A673 (cell line): ENCODE measurements around the gene RIN1. TPM values are rescaled to one million over a fixed set of nuclear protein-coding genes. Genes with fewer than 3 reads are reported as not detected.
"Not testable (repeated sequence)": the region's sequence is repeated elsewhere in the genome, so short reads cannot be mapped to it uniquely, and the experiment has no call there.

Experiments used
- BruUV-seq: library from RNA; stranded (reverse); fragments of 400-500 nt; replicated peaks from 2 replicates; lab custom pipeline; 2021; lab: Mats Ljungman, UMichigan
- CTCF ChIA-PET: fragments of 300-600 bp; sonication (Branson Sonifier 250); formaldehyde crosslinking; loops from one replicate; lab custom pipeline; 2022; ENCODE audit warnings: antibody characterized with exemption; lab: Charles Lee
- POLR2A ChIA-PET: fragments of 300-600 bp; sonication (Branson Sonifier 250); formaldehyde crosslinking; loops from one replicate; lab custom pipeline; 2022; ENCODE audit warnings: antibody characterized with exemption; ENCODE audit not compliant: low non-redundant PET; lab: Charles Lee
- DNase-seq: peaks from one replicate; pipeline ENCODE4 v3.0.0-alpha.2; 2015; ENCODE audit warnings: low spot score
- H3K27ac ChIP-seq: fragments of 200-600 bp; sonication (generic); 2 replicates; pipeline ENCODE4 v1.5.1; 2016; ENCODE audit warnings: mixed run types, low read depth, mild to moderate bottlenecking, mixed read lengths, antibody characterized with exemption, low read length; ENCODE audit not compliant: poor library complexity, severe bottlenecking
- H3K27me3 ChIP-seq: fragments of 200-600 bp; sonication (generic); replicated peaks from 2 replicates; pipeline ENCODE4 v1.6.1; 2017; ENCODE audit warnings: mixed run types, low read depth, mild to moderate bottlenecking, mixed read lengths, antibody characterized with exemption, low read length; ENCODE audit not compliant: insufficient read depth, poor library complexity
- H3K36me3 ChIP-seq: fragments of 200-600 bp; sonication (generic); 2 replicates; pipeline ENCODE4 v1.6.1; 2016; ENCODE audit warnings: mixed run types, mild to moderate bottlenecking, mixed read lengths, antibody characterized with exemption, low read length; ENCODE audit not compliant: insufficient read depth, poor library complexity, severe bottlenecking
- H3K4me1 ChIP-seq: fragments of 200-600 bp; sonication (generic); 2 replicates; pipeline ENCODE4 v1.6.1; 2017; ENCODE audit warnings: mixed run types, mild to moderate bottlenecking, mixed read lengths, antibody characterized with exemption, low read length; ENCODE audit not compliant: insufficient read depth, poor library complexity, severe bottlenecking
- H3K4me3 ChIP-seq: fragments of 200-600 bp; sonication (generic); 2 replicates; pipeline ENCODE4 v1.5.1; 2016; ENCODE audit warnings: low read depth, mixed run types, mild to moderate bottlenecking, mixed read lengths, low read length; ENCODE audit not compliant: poor library complexity, severe bottlenecking
- H3K9me3 ChIP-seq: fragments of 200-600 bp; sonication (generic); 2 replicates; pipeline ENCODE4 v1.6.1; 2016; ENCODE audit warnings: mixed run types, low read depth, mild to moderate bottlenecking, mixed read lengths, antibody characterized with exemption, low read length; ENCODE audit not compliant: poor library complexity, severe bottlenecking
- EZH2 ChIP-seq: fragments of 200-600 bp; sonication (generic); IDR thresholded peaks from 2 replicates; pipeline ENCODE4 v1.6.1; 2017; ENCODE audit warnings: borderline replicate concordance, low read depth, mild to moderate bottlenecking, mixed read lengths, antibody characterized with exemption, low read length; ENCODE audit not compliant: poor library complexity, severe bottlenecking
- intact Hi-C: fragments of 100-400 bp; cut with micrococcal nuclease; formaldehyde crosslinking; loops from one replicate; pipeline ENCODE4 v1.10.0; 2022; ENCODE audit not compliant: unreplicated experiment
- total RNA-seq: library from RNA; stranded (reverse); gene quantifications from 2 replicates; pipeline ENCODE4 v1.2.3, GENCODE V29; 2021
- TF ChIP-seq, protein P1 (sequence below): fragments of 300-800, 200-600 bp; sonication (generic); conservative IDR thresholded peaks from 2 replicates; pipeline ENCODE4 v1.5.1; 2017; ENCODE audit warnings: low read depth, mild to moderate bottlenecking, antibody characterized with exemption, low read length, moderate library complexity, mixed read lengths

RIN1 gene
- total RNA-seq, 1 experiment from 2014 or later, result 4.9 TPM

DNA sequence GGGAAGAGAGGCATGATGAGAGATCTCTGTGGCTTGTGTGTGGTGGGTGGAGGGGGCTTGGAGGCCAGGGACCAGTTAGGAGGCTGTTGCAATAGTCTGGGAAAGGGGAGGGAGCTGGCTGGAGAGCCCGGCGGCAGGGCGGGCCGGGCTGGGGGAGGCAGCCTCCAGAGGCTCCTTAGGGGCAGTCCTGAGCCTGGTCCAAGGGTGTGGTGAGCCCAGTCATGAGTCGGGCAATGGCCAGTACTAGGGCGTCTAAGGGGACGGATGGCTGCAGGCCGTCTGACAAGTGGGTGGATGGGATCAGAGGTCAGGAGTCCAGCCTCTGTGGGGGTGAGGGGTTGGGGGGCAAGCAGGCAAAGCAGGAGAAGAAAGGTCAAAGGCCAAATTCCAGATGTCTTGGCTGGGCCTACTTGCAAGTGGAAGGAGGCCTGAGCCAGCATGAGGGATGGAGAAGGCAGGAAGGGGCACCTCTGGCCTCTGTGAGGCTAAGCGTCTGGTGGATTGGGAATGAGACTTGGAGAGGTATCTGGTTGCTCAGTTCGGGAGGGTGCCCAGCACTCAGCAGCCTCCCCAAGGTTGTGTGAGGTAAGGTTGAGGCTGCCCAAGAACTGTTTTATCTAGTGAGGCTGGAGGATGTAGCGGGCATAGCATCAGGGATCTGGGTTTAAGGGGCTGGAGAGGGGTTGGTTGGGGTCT is 13.4 kb downstream of the RIN1 start:
- peak overlapping the region; percentile 56 for H3K27ac ChIP-seq
- no peak for TF ChIP-seq EZH2
- TF ChIP-seq, protein P1, sequence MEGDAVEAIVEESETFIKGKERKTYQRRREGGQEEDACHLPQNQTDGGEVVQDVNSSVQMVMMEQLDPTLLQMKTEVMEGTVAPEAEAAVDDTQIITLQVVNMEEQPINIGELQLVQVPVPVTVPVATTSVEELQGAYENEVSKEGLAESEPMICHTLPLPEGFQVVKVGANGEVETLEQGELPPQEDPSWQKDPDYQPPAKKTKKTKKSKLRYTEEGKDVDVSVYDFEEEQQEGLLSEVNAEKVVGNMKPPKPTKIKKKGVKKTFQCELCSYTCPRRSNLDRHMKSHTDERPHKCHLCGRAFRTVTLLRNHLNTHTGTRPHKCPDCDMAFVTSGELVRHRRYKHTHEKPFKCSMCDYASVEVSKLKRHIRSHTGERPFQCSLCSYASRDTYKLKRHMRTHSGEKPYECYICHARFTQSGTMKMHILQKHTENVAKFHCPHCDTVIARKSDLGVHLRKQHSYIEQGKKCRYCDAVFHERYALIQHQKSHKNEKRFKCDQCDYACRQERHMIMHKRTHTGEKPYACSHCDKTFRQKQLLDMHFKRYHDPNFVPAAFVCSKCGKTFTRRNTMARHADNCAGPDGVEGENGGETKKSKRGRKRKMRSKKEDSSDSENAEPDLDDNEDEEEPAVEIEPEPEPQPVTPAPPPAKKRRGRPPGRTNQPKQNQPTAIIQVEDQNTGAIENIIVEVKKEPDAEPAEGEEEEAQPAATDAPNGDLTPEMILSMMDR, result no peak
- CTCF ChIA-PET, result interaction anchor here (1.5 to 2.0 kb wide), 2 partner anchors 10 to 11 kb away, joined by 4 to 12 read pairs; no protein-coding TSS in a partner anchor
- H3K27me3 ChIP-seq, result no peaks in the 10 kb centered on the region
- intact Hi-C loops, result no loop called here
- H3K36me3 ChIP-seq, result no peaks in the 10 kb centered on the region
- BruUV-seq, result no TSS peak
- no peak overlapping the region for H3K4me3 ChIP-seq
- no peak for DNase-seq
- POLR2A ChIA-PET, result no interaction called here
- H3K4me1 ChIP-seq, result peaks cover 31% of the 10 kb centered on the region
- H3K9me3 ChIP-seq, result no peaks in the 10 kb centered on the region

DNA sequence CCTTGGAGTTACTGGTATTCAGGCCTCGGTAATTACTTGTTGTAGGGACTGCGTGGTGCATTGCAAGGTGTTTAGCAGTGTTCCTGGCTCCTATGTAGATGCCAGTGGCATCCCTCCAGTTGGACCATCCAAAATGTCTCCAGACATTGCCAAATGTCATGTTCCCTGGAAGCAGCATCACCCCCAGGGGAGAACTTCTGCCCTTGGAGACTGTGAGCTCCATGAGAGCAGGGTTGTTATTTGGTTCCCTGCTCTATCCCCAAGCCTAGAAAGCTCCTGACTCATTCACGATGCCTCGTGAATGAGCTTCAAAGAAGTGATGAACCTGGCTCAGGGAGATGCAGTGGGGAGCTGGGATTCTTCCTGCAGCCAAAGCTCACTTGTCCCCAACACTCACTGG is 14.6 kb downstream of the RIN1 start:
- ChIA-PET CTCF (interaction anchor here (1.5 to 2.0 kb wide), 2 partner anchors 9 to 10 kb away, joined by 4 to 12 read pairs; no protein-coding TSS in a partner anchor), POLR2A (no interaction called here)
- H3K4me3 ChIP-seq, result no peak overlapping the region
- no peaks in the 10 kb centered on the region for H3K36me3 ChIP-seq
- no peaks in the 10 kb centered on the region for H3K27me3 ChIP-seq
- H3K4me1 ChIP-seq, result peaks cover 28% of the 10 kb centered on the region
- no peak for TF ChIP-seq EZH2
- TF ChIP-seq, protein P1, result no peak
- no TSS peak for BruUV-seq
- no peaks in the 10 kb centered on the region for H3K9me3 ChIP-seq
- DNase-seq, result no peak
- intact Hi-C loops, result no loop called here
- H3K27ac ChIP-seq, result no peak overlapping the region

GRCh38 chr11:66320748-66321147 is 15.5 kb downstream of the RIN1 start:
- not testable (repeated sequence) for BruUV-seq

GRCh38 chr11:66320289-66320688 is 15.9 kb downstream of the RIN1 start:
- H3K4me3 ChIP-seq, DNase-seq, H3K36me3 ChIP-seq, H3K27me3 ChIP-seq, H3K9me3 ChIP-seq, H3K27ac ChIP-seq, POLR2A ChIA-PET, CTCF ChIA-PET, BruUV-seq, intact Hi-C loops: not testable (repeated sequence)
- H3K4me1 ChIP-seq, result peaks cover 38% of the 10 kb centered on the region

More at GRCh38 chr11:66320748-66321147, 15.5 kb downstream of the RIN1 start:
- DNase-seq, H3K27me3 ChIP-seq, intact Hi-C loops, POLR2A ChIA-PET, H3K4me3 ChIP-seq, H3K36me3 ChIP-seq, H3K27ac ChIP-seq, CTCF ChIA-PET, H3K9me3 ChIP-seq: not testable (repeated sequence)
- H3K4me1 ChIP-seq, result peaks cover 33% of the 10 kb centered on the region
